HL-60 (cell line): Measurements from ENCODE around the gene CSHL1.
"Not testable (repeated sequence)": the region's sequence is repeated elsewhere in the genome, so short reads cannot be mapped to it uniquely, and the experiment has no call there.

ENCODE experiments used
- TF ChIP-seq, protein P1 (sequence below): IDR thresholded peaks from one replicate; pipeline ENCODE4 v1.5.1; 2011; ENCODE audit warnings: low read length, control low read depth, inconsistent platforms; ENCODE audit not compliant: insufficient read depth
- TF ChIP-seq, protein P2 (sequence below): IDR thresholded peaks from 2 replicates; pipeline ENCODE4 v1.6.1; 2012; ENCODE audit warnings: low read depth; ENCODE audit not compliant: insufficient replicate concordance

- TF ChIP-seq, protein P1, sequence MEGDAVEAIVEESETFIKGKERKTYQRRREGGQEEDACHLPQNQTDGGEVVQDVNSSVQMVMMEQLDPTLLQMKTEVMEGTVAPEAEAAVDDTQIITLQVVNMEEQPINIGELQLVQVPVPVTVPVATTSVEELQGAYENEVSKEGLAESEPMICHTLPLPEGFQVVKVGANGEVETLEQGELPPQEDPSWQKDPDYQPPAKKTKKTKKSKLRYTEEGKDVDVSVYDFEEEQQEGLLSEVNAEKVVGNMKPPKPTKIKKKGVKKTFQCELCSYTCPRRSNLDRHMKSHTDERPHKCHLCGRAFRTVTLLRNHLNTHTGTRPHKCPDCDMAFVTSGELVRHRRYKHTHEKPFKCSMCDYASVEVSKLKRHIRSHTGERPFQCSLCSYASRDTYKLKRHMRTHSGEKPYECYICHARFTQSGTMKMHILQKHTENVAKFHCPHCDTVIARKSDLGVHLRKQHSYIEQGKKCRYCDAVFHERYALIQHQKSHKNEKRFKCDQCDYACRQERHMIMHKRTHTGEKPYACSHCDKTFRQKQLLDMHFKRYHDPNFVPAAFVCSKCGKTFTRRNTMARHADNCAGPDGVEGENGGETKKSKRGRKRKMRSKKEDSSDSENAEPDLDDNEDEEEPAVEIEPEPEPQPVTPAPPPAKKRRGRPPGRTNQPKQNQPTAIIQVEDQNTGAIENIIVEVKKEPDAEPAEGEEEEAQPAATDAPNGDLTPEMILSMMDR = not testable (repeated sequence)
- TF ChIP-seq, protein P2, sequence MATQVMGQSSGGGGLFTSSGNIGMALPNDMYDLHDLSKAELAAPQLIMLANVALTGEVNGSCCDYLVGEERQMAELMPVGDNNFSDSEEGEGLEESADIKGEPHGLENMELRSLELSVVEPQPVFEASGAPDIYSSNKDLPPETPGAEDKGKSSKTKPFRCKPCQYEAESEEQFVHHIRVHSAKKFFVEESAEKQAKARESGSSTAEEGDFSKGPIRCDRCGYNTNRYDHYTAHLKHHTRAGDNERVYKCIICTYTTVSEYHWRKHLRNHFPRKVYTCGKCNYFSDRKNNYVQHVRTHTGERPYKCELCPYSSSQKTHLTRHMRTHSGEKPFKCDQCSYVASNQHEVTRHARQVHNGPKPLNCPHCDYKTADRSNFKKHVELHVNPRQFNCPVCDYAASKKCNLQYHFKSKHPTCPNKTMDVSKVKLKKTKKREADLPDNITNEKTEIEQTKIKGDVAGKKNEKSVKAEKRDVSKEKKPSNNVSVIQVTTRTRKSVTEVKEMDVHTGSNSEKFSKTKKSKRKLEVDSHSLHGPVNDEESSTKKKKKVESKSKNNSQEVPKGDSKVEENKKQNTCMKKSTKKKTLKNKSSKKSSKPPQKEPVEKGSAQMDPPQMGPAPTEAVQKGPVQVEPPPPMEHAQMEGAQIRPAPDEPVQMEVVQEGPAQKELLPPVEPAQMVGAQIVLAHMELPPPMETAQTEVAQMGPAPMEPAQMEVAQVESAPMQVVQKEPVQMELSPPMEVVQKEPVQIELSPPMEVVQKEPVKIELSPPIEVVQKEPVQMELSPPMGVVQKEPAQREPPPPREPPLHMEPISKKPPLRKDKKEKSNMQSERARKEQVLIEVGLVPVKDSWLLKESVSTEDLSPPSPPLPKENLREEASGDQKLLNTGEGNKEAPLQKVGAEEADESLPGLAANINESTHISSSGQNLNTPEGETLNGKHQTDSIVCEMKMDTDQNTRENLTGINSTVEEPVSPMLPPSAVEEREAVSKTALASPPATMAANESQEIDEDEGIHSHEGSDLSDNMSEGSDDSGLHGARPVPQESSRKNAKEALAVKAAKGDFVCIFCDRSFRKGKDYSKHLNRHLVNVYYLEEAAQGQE = not testable (repeated sequence)
Observed at GRCh38 chr17:63896524-63897354, 14.3 kb downstream of the CSHL1 start, which contains the start of gene CSH1.
